Adipocyte (in vitro differentiated cells): Measurements from ENCODE around the gene CACNB2.

ENCODE experiments used
- DNase-seq: peaks from one replicate; pipeline ENCODE4 v3.0.0-alpha.2; 2015; ENCODE audit warnings: low read depth
- H3K27me3 ChIP-seq: replicated peaks from 2 replicates; pipeline ENCODE4 v1.7.0; 2013; ENCODE audit warnings: mild to moderate bottlenecking, low read length, moderate library complexity; ENCODE audit not compliant: control insufficient read depth, insufficient read depth
- H3K36me3 ChIP-seq: 2 replicates; pipeline ENCODE4 v1.7.0; 2013; ENCODE audit warnings: low read length, mild to moderate bottlenecking, moderate library complexity; ENCODE audit not compliant: control insufficient read depth, insufficient read depth, severe bottlenecking
- H3K4me1 ChIP-seq: 2 replicates; pipeline ENCODE4 v1.7.0; 2013; ENCODE audit warnings: mild to moderate bottlenecking, low read length, moderate library complexity; ENCODE audit not compliant: control insufficient read depth, insufficient read depth
- H3K4me3 ChIP-seq: 2 replicates; pipeline ENCODE4 v1.7.0; 2013; ENCODE audit warnings: mild to moderate bottlenecking, low read length, moderate library complexity
- H3K9ac ChIP-seq: 2 replicates; pipeline ENCODE4 v1.7.0; 2013; ENCODE audit warnings: mild to moderate bottlenecking, low read length, moderate library complexity
- H3K9me3 ChIP-seq: 2 replicates; pipeline ENCODE4 v1.7.0; 2013; ENCODE audit warnings: mild to moderate bottlenecking, low read length, moderate library complexity; ENCODE audit not compliant: control insufficient read depth

Gene CACNB2

GRCh38 chr10:18498998-18499397, 358.8 kb downstream of the CACNB2 start:
- Histone ChIP-seq H3K36me3 (peaks cover 3% of the 10 kb centered on the region), H3K4me3 (no peak overlapping the region)
- DNase-seq, result peak; percentile 3

GRCh38 chr10:18500576-18500975, 360.4 kb downstream of the CACNB2 start:
- H3K4me3 ChIP-seq, result no peak overlapping the region
- no peaks in the 10 kb centered on the region for H3K4me1 ChIP-seq
- H3K36me3 ChIP-seq, result peaks cover 3% of the 10 kb centered on the region
- H3K9ac ChIP-seq, result no peak overlapping the region
- no peaks in the 10 kb centered on the region for H3K9me3 ChIP-seq
- H3K27me3 ChIP-seq, result no peaks in the 10 kb centered on the region
- DNase-seq, result no peak

More at GRCh38 chr10:18498998-18499397, 358.8 kb downstream of the CACNB2 start:
- Histone ChIP-seq H3K9me3 (no peaks in the 10 kb centered on the region), H3K9ac (no peak overlapping the region), H3K4me1 (no peaks in the 10 kb centered on the region), H3K27me3 (no peaks in the 10 kb centered on the region)

DNA sequence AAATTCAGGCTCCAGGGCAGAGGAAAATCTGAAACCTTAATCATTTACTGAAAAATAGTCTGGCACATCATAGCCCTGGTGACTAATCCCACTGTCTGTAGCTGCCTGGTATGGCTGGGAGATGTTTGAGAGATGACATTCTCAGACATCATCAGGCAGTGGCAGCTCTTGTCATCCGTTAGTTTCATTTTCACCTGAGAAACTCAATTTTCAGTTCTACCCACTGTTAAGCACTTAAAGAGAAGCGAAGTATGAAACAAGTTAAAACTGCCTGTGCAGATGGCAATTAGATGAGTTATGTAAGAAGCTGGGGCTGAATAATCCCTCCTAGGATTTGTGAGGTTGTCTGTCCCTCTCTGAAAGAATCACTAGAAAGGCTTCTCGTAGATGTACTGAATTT, 361.0 kb downstream of the CACNB2 start:
- DNase-seq, result peak; percentile 25
- no peak overlapping the region for H3K4me3 ChIP-seq
- H3K4me1 ChIP-seq, result no peaks in the 10 kb centered on the region
- no peaks in the 10 kb centered on the region for H3K9me3 ChIP-seq
- no peaks in the 10 kb centered on the region for H3K27me3 ChIP-seq
- no peak overlapping the region for H3K9ac ChIP-seq
- H3K36me3 ChIP-seq, result peaks cover 3% of the 10 kb centered on the region

GRCh38 chr10:18501629-18502028, 361.4 kb downstream of the CACNB2 start:
- no peak for DNase-seq
- Histone ChIP-seq H3K27me3 (no peaks in the 10 kb centered on the region), H3K9ac (no peak overlapping the region), H3K36me3 (peaks cover 3% of the 10 kb centered on the region), H3K9me3 (no peaks in the 10 kb centered on the region), H3K4me3 (no peak overlapping the region), H3K4me1 (no peaks in the 10 kb centered on the region)

DNA sequence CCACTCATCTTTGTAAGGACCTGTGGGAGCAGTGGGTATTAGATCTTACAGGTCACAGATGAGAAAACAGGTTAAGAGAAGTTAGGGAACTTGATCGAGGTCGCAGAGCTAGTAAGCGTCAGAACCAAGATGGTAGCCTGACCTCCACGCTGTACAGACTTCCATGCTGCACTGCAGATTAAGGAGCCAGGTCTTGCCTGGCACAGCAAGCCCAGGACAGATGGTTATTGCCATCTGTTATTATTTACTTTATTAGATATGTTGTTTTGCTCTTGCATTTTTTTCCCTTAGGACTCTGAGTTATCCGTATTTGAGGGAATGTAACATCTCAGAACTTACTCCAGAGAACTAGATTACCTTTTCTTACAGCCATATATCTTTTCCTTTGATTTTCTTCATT, 363.9 kb downstream of the CACNB2 start:
- Histone ChIP-seq H3K36me3 (peaks cover 5% of the 10 kb centered on the region), H3K4me1 (no peaks in the 10 kb centered on the region), H3K27me3 (no peaks in the 10 kb centered on the region), H3K9ac (no peak overlapping the region), H3K4me3 (no peak overlapping the region), H3K9me3 (no peaks in the 10 kb centered on the region)
- DNase-seq, result no peak

- no peak for DNase-seq
- H3K9me3 ChIP-seq, result no peaks in the 10 kb centered on the region
- no peak overlapping the region for H3K9ac ChIP-seq
- peaks cover 7% of the 10 kb centered on the region for H3K36me3 ChIP-seq
- H3K4me3 ChIP-seq, result no peak overlapping the region
- no peaks in the 10 kb centered on the region for H3K4me1 ChIP-seq
- no peaks in the 10 kb centered on the region for H3K27me3 ChIP-seq
These were observed 365.4 kb downstream of the CACNB2 start for GRCh38 chr10:18505456-18506118.

GRCh38 chr10:18508587-18508986, 368.4 kb downstream of the CACNB2 start:
- Histone ChIP-seq H3K9ac (no peak overlapping the region), H3K27me3 (no peaks in the 10 kb centered on the region), H3K4me1 (no peaks in the 10 kb centered on the region), H3K4me3 (no peak overlapping the region), H3K36me3 (peaks cover 23% of the 10 kb centered on the region), H3K9me3 (no peaks in the 10 kb centered on the region)
- DNase-seq, result no peak

DNA sequence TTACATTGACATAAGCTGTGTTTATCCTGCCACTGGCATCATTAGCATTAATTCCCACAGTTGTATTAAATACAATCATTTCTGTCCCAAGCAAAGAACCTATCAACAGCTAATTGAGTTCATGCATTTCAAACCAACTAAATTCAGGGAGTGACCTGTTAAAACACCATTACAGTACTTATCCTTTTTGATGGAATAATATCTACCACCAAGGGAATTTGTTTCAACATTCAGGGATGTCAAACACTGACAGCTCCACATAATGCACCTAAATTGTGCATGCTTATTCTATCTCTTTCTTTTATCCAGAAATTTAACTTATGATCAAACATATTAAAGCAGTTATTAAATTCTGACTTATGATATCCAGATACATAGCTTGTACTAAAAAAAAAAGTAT, 374.3 kb downstream of the CACNB2 start:
- no peaks in the 10 kb centered on the region for H3K4me1 ChIP-seq
- no peak overlapping the region for H3K9ac ChIP-seq
- H3K36me3 ChIP-seq, result peaks cover 40% of the 10 kb centered on the region
- no peak overlapping the region for H3K4me3 ChIP-seq
- no peaks in the 10 kb centered on the region for H3K27me3 ChIP-seq
- no peaks in the 10 kb centered on the region for H3K9me3 ChIP-seq
- no peak for DNase-seq

GRCh38 chr10:18516851-18517250, 376.6 kb downstream of the CACNB2 start:
- Histone ChIP-seq H3K27me3 (no peaks in the 10 kb centered on the region), H3K4me3 (no peak overlapping the region), H3K9ac (no peak overlapping the region), H3K9me3 (no peaks in the 10 kb centered on the region), H3K36me3 (peaks cover 58% of the 10 kb centered on the region), H3K4me1 (no peaks in the 10 kb centered on the region)
- no peak for DNase-seq

- Histone ChIP-seq H3K9ac (no peak overlapping the region), H3K4me1 (peaks cover 8% of the 10 kb centered on the region), H3K27me3 (no peaks in the 10 kb centered on the region), H3K36me3 (peaks cover 51% of the 10 kb centered on the region), H3K4me3 (no peak overlapping the region), H3K9me3 (no peaks in the 10 kb centered on the region)
- peak; percentile 29 for DNase-seq
These were observed 382.8 kb downstream of the CACNB2 start for GRCh38 chr10:18523025-18523424.

DNA sequence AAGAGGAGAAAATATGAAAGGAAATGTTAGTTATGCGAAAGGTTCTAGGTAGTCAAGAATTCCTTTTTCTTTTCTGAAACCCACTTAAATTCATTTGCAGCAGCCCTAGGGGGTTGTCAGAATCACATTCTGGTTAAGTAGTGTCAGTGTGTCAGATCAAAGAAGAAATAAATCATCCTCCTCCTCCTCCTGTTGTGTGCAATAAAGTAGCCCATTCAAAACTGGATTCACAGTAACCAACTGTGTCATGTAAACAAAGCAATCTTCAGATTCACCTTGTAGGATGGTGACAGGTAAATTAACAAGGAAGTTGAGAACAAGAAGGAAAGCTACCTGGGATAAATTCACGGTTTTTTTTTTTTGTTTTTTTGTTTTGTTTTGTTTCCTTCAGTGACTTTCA, 383.6 kb downstream of the CACNB2 start:
- no peaks in the 10 kb centered on the region for H3K27me3 ChIP-seq
- H3K36me3 ChIP-seq, result peaks cover 51% of the 10 kb centered on the region
- DNase-seq, result no peak
- H3K9ac ChIP-seq, result no peak overlapping the region
- H3K9me3 ChIP-seq, result no peaks in the 10 kb centered on the region
- no peak overlapping the region for H3K4me3 ChIP-seq
- peaks cover 8% of the 10 kb centered on the region for H3K4me1 ChIP-seq

DNA sequence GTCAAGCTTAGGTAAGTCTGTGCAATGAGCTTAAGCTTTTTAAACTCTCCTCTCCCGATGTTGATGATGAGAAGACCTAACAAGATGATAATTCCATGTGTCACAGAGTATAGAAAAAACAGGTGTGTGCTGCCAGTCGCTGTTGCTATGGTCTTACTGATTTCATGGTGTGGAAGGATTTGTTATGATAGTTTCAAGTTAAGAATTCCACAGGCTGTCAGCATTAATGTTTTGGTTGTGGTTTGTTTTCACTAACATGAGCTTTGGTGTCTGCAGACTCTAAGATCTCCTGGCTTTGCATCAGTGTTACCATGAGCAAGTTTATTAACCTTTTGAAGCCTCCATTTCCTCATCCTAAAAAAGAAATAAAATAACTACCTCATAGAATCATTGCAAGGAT, 387.5 kb downstream of the CACNB2 start:
- Histone ChIP-seq H3K4me3 (no peak overlapping the region), H3K9ac (no peak overlapping the region), H3K36me3 (peaks cover 35% of the 10 kb centered on the region), H3K9me3 (no peaks in the 10 kb centered on the region), H3K27me3 (no peaks in the 10 kb centered on the region), H3K4me1 (peaks cover 8% of the 10 kb centered on the region)
- DNase-seq, result no peak
